HEK293 (cell line): ENCODE data around the gene GMDS.

ENCODE experiments used
- CTCF ChIA-PET: fragments of 350-600 bp; formaldehyde crosslinking; extraction: SDS; loops from one replicate; lab custom pipeline; 2021; ENCODE audit warnings: antibody characterized with exemption; lab: Yijun Ruan, JAX
- POLR2A ChIA-PET: fragments of 300-600 bp; formaldehyde crosslinking; extraction: SDS; loops from one replicate; lab custom pipeline; 2020; ENCODE audit warnings: antibody characterized with exemption, inconsistent platforms; lab: Yijun Ruan, JAX
- H3K27ac ChIP-seq: fragments of 200-500 bp; sonication (Bioruptor generic); 2 replicates; pipeline ENCODE4 v1.5.1; 2014; ENCODE audit warnings: low read depth, low read length, control low read depth, inconsistent platforms; ENCODE audit errors: extremely low read depth
- H3K36me3 ChIP-seq, 2 experiments: fragments of 200-500 bp in 1 of 2; sonication (Bioruptor generic) in 1 of 2; 1 replicate in 1 of 2; 2 replicates in 1 of 2; pipeline ENCODE4 v1.5.1; 2014 to 2017; ENCODE audit warnings: inconsistent platforms in 2 of 2, low read length in 2 of 2; ENCODE audit not compliant: control insufficient read depth in 2 of 2, insufficient read depth in 1 of 2
- H3K4me1 ChIP-seq: fragments of 200-500 bp; sonication (Bioruptor generic); 2 replicates; pipeline ENCODE4 v1.5.1; 2014; ENCODE audit warnings: mild to moderate bottlenecking, low read length, inconsistent platforms; ENCODE audit not compliant: control insufficient read depth, insufficient read depth
- H3K4me3 ChIP-seq: 2 replicates; pipeline ENCODE4 v1.5.1; 2011; ENCODE audit warnings: low read depth, mild to moderate bottlenecking, control low read depth, low read length, moderate library complexity
- H3K9me3 ChIP-seq: fragments of 200-500 bp; sonication (Bioruptor generic); 2 replicates; pipeline ENCODE4 v1.5.1; 2014; ENCODE audit warnings: low read depth, low read length, inconsistent platforms; ENCODE audit not compliant: control insufficient read depth, insufficient read depth
- OSR2 ChIP-seq: fragments of 450-650 bp; formaldehyde crosslinking; IDR thresholded peaks from 2 replicates; pipeline ENCODE4 v1.5.1; 2016; ENCODE audit warnings: missing biosample characterization, missing genetic modification characterization
- ZBTB26 ChIP-seq: fragments of 450-650 bp; formaldehyde crosslinking; optimal IDR thresholded peaks from 2 replicates; pipeline ENCODE3; 2016; ENCODE audit warnings: missing biosample characterization, mild to moderate bottlenecking, missing genetic modification characterization
- ZIC2 ChIP-seq: fragments of 450-650 bp; formaldehyde crosslinking; IDR thresholded peaks from 2 replicates; pipeline ENCODE4 v1.5.1; 2016; ENCODE audit warnings: missing biosample characterization, missing genetic modification characterization
- ZNF121 ChIP-seq: fragments of 450-650 bp; formaldehyde crosslinking; IDR thresholded peaks from 2 replicates; pipeline ENCODE4 v1.5.1; 2016; ENCODE audit warnings: missing biosample characterization, missing genetic modification characterization
- ZNF133 ChIP-seq: fragments of 450-650 bp; formaldehyde crosslinking; IDR thresholded peaks from 2 replicates; pipeline ENCODE4 v1.5.1; 2016; ENCODE audit warnings: missing biosample characterization, missing genetic modification characterization
- ZNF280D ChIP-seq: fragments of 450-650 bp; formaldehyde crosslinking; IDR thresholded peaks from 2 replicates; pipeline ENCODE4 v1.5.1; 2016; ENCODE audit warnings: missing biosample characterization, missing genetic modification characterization
- ZNF513 ChIP-seq: fragments of 450-650 bp; IDR thresholded peaks from 2 replicates; pipeline ENCODE4 v1.5.1; 2018; ENCODE audit warnings: missing biosample characterization, missing genetic modification characterization
- ZNF549 ChIP-seq: fragments of 450-650 bp; IDR thresholded peaks from 2 replicates; pipeline ENCODE4 v1.5.1; 2018; ENCODE audit warnings: missing biosample characterization, missing genetic modification characterization, mild to moderate bottlenecking, inconsistent platforms, moderate library complexity
- ZNF600 ChIP-seq: fragments of 450-650 bp; formaldehyde crosslinking; IDR thresholded peaks from 2 replicates; pipeline ENCODE4 v1.5.1; 2016; ENCODE audit warnings: missing biosample characterization, missing genetic modification characterization
- ZNF610 ChIP-seq: fragments of 450-650 bp; formaldehyde crosslinking; IDR thresholded peaks from 2 replicates; pipeline ENCODE4 v1.5.1; 2016; ENCODE audit warnings: missing biosample characterization, missing genetic modification characterization, borderline replicate concordance
- ZNF664 ChIP-seq: fragments of 450-650 bp; formaldehyde crosslinking; IDR thresholded peaks from 2 replicates; pipeline ENCODE4 v1.5.1; 2016; ENCODE audit warnings: missing biosample characterization, missing genetic modification characterization
- TF ChIP-seq, protein P1 (sequence below): fragments of 450-650 bp; formaldehyde crosslinking; IDR thresholded peaks from 2 replicates; pipeline ENCODE4 v1.5.1; 2017; ENCODE audit warnings: missing biosample characterization, missing genetic modification characterization
- TF ChIP-seq, protein P2 (sequence below): fragments of 450-650 bp; formaldehyde crosslinking; IDR thresholded peaks from 2 replicates; pipeline ENCODE4 v1.5.1; 2016; ENCODE audit warnings: missing biosample characterization, missing genetic modification characterization

The GMDS gene

GRCh38 chr6:1972962-1973361 is 272.4 kb downstream of the GMDS start (continued):
- TF ChIP-seq, protein P1, sequence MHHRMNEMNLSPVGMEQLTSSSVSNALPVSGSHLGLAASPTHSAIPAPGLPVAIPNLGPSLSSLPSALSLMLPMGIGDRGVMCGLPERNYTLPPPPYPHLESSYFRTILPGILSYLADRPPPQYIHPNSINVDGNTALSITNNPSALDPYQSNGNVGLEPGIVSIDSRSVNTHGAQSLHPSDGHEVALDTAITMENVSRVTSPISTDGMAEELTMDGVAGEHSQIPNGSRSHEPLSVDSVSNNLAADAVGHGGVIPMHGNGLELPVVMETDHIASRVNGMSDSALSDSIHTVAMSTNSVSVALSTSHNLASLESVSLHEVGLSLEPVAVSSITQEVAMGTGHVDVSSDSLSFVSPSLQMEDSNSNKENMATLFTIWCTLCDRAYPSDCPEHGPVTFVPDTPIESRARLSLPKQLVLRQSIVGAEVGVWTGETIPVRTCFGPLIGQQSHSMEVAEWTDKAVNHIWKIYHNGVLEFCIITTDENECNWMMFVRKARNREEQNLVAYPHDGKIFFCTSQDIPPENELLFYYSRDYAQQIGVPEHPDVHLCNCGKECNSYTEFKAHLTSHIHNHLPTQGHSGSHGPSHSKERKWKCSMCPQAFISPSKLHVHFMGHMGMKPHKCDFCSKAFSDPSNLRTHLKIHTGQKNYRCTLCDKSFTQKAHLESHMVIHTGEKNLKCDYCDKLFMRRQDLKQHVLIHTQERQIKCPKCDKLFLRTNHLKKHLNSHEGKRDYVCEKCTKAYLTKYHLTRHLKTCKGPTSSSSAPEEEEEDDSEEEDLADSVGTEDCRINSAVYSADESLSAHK (tag by site-specific recombination), result no peak
- no peak for TF ChIP-seq ZBTB26 (tag by site-specific recombination)

DNA sequence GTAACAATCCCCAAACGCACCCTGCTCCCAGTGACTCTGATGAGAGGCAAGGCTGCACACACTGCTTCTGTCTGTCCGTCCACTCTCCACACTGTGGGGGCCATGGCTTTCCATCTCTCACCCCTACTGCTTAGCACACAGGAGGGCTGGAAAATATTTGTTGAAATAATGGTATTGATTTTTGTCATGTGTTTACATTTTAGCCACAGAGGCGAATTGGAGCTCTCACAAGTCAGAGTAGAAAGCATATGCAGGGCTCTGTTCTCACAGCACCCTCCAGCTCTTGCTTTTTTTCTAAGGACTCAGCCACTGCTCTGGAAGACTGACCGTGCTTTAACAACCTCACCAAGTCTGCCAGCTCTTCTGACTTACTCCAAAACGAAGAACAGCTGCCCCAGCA is 273.8 kb downstream of the GMDS start:
- POLR2A ChIA-PET, result no interaction called here
- CTCF ChIA-PET, result interaction anchor here (0.8 kb wide), 1 partner anchor 25 kb away, joined by 3 read pairs; no protein-coding TSS in a partner anchor
- Histone ChIP-seq H3K4me1 (no peaks in the 10 kb centered on the region), H3K27ac (no peak overlapping the region), H3K36me3 (no peaks in the 10 kb centered on the region), H3K4me3 (no peak overlapping the region), H3K9me3 (no peaks in the 10 kb centered on the region)
- TF ChIP-seq ZNF280D (tag by site-specific recombination), result no peak
- peak; percentile 49 for TF ChIP-seq ZIC2 (tag by site-specific recombination)

GRCh38 chr6:1970151-1970561 is 275.2 kb downstream of the GMDS start:
- TF ChIP-seq ZNF610 (tag by site-specific recombination) (0 out of 2 replicates have a peak, but pooled peaks have one; percentile 23), ZNF664 (no peak), ZNF513 (tag by site-specific recombination) (no peak), ZNF600 (tag by site-specific recombination) (no peak), OSR2 (tag by site-specific recombination) (0 out of 2 replicates have a peak, but pooled peaks have one; percentile 16), ZNF133 (tag by site-specific recombination) (no peak), ZNF549 (tag by site-specific recombination) (no peak), ZNF121 (no peak)
- TF ChIP-seq, protein P2, sequence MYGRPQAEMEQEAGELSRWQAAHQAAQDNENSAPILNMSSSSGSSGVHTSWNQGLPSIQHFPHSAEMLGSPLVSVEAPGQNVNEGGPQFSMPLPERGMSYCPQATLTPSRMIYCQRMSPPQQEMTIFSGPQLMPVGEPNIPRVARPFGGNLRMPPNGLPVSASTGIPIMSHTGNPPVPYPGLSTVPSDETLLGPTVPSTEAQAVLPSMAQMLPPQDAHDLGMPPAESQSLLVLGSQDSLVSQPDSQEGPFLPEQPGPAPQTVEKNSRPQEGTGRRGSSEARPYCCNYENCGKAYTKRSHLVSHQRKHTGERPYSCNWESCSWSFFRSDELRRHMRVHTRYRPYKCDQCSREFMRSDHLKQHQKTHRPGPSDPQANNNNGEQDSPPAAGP (tag by site-specific recombination), result no peak
- H3K27ac ChIP-seq, result no peak overlapping the region
- no peaks in the 10 kb centered on the region for H3K4me1 ChIP-seq
- H3K9me3 ChIP-seq, result no peaks in the 10 kb centered on the region
- H3K4me3 ChIP-seq, result no peak overlapping the region
- CTCF ChIA-PET, result no interaction called here
- no peaks in the 10 kb centered on the region for H3K36me3 ChIP-seq
- POLR2A ChIA-PET, result no interaction called here
